Small intestine (tissue), 7 donors: ENCODE results near the gene FER. TPM values are rescaled to one million over a fixed set of nuclear protein-coding genes. Genes with fewer than 3 reads are reported as not detected.

Experiments used
- DNase-seq, 2 donors: peaks; one replicate each; pipeline versions ENCODE4 v3.0.0 to v3.0.0-alpha.2; 2013
- FAIRE-seq: peaks from 2 replicates; lab custom pipeline; 2012; peaks lifted over from hg19 to GRCh38; lab: Jason Lieb, UNC
- H3K27ac ChIP-seq, 3 donors: one replicate each; pipeline ENCODE4 v1.5.1; 2013; ENCODE audit warnings: low read length in 2 of 3, mild to moderate bottlenecking in 2 of 3, control low read depth in 1 of 3, inconsistent platforms in 1 of 3, low read depth in 1 of 3, moderate library complexity in 1 of 3
- H3K27me3 ChIP-seq, 3 donors: one replicate each; pipeline ENCODE4 v1.6.1; 2013; ENCODE audit warnings: low read length in 3 of 3, inconsistent platforms in 1 of 3; ENCODE audit not compliant: control insufficient read depth in 3 of 3, insufficient read depth in 3 of 3
- H3K36me3 ChIP-seq, 3 donors: one replicate each; pipeline ENCODE4 v1.6.1; 2013; ENCODE audit warnings: low read length in 3 of 3, inconsistent platforms in 1 of 3, low read depth in 1 of 3, mild to moderate bottlenecking in 1 of 3, moderate library complexity in 1 of 3; ENCODE audit not compliant: control insufficient read depth in 3 of 3, insufficient read depth in 2 of 3
- H3K4me1 ChIP-seq, 3 donors: one replicate each; pipeline ENCODE4 v1.6.1; 2013; ENCODE audit warnings: low read length in 2 of 3, inconsistent platforms in 1 of 3, low read depth in 1 of 3, mild to moderate bottlenecking in 1 of 3, moderate library complexity in 1 of 3; ENCODE audit not compliant: control insufficient read depth in 3 of 3, insufficient read depth in 2 of 3
- H3K4me3 ChIP-seq, 3 donors: one replicate each; pipeline ENCODE4 v1.5.1; 2013; ENCODE audit warnings: low read length in 3 of 3, control low read depth in 1 of 3, inconsistent platforms in 1 of 3, low read depth in 1 of 3, mild to moderate bottlenecking in 1 of 3, moderate library complexity in 1 of 3
- H3K9me3 ChIP-seq, 2 donors: one replicate each; pipeline ENCODE4 v1.6.1; 2013; ENCODE audit warnings: low read depth in 1 of 2, low read length in 1 of 2; ENCODE audit not compliant: control insufficient read depth in 2 of 2, insufficient read depth in 1 of 2
- WGBS, 3 donors: extraction: QIAGEN DNeasy Blood & Tissue Kit; methylation state at CpG; one replicate each; pipeline ENCODE4 v1.1.7; 2013; 5-methylcytosine and 5-hydroxymethylcytosine counted together
- polyA plus RNA-seq, 4 donors: library from polyadenylated mRNA; stranded (reverse) in 3 of 4; unstranded in 1 of 4; fragments of 200-250 nt in 3 of 4; fragments of 120-200 nt in 1 of 4; gene quantifications; one replicate each; pipeline versions ENCODE4 v1.2.1 to v1.2.3, GENCODE V29; 2013
- donor health status: healthy with polysubstance abuse.
- donor health status: control.
- donor health status: control.
- donor health status: Bipolar disorder and iron deficiency.
- donor health status: healthy.

FER gene
- polyA plus RNA-seq, 4 donors: 1.1 to 5.0 (median 2.3) TPM

DNA sequence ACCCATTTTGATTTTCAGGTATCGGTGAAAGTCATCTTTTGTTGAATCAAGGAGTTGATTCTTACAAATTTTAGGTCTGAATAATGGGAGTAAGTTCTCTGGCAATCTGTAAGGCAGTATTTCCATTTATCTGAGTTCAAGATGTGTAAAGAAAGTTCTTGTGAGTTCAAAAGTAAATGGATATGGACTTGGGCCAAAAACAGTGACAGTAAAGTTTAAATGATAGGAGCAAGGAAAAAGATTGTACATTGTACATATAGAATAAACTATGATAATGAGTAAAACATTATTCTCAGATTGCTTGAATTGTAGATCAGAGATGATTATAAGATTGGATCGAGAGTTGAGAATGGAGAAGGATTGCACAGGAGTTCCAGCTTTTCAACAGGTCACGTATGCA is 332.8 kb downstream of the FER start:
- H3K27me3 ChIP-seq: no peaks in the 10 kb centered on the region
- H3K4me3 ChIP-seq: no peak overlapping the region
- no peaks in the 10 kb centered on the region for H3K9me3 ChIP-seq
- H3K4me1 ChIP-seq: peaks cover 0 to 2% (median 0%) of the 10 kb centered on the region in 3 donors
- peak in 1 of 2 donors; percentile 65 for DNase-seq
- H3K27ac ChIP-seq: peak overlapping the region; percentile 21 to 47 (median 32)
- WGBS, 3 donors: 29 to 78% (median 64%) methylated on average over 3 of the region's 3 CpGs
- H3K36me3 ChIP-seq: no peaks in the 10 kb centered on the region
- FAIRE-seq: no peak

DNA sequence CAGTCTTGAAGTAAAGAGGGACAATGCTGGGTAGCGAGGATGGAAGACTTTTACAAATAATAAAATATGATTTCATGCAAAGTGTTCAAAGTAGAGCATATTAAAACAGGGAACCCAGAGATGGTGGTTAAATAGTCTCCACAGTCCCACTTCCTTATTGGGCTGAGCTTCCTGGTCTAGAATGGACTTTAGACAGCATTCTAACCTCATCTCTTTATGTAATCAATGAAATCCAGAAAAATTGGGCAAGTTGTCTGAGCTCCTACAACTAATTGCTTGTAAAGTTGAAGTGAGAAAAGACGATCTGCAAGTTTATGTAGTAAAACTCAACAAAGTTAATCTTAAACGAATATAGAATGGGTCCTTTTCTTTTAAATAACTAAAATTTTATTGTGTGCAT is 333.2 kb downstream of the FER start:
- Histone ChIP-seq H3K9me3 (no peaks in the 10 kb centered on the region), H3K4me1 (peaks cover 0 to 2% (median 0%) of the 10 kb centered on the region in 3 donors), H3K27me3 (no peaks in the 10 kb centered on the region), H3K36me3 (no peaks in the 10 kb centered on the region), H3K4me3 (no peak overlapping the region), H3K27ac (peak overlapping the region; percentile 21 to 47 (median 32))
- FAIRE-seq (no peak), DNase-seq (peak; percentile 70 to 77)
- 11 to 68% (median 28%) methylated on average over 3 of the region's 3 CpGs for whole genome bisulfite sequencing, 3 donors

DNA sequence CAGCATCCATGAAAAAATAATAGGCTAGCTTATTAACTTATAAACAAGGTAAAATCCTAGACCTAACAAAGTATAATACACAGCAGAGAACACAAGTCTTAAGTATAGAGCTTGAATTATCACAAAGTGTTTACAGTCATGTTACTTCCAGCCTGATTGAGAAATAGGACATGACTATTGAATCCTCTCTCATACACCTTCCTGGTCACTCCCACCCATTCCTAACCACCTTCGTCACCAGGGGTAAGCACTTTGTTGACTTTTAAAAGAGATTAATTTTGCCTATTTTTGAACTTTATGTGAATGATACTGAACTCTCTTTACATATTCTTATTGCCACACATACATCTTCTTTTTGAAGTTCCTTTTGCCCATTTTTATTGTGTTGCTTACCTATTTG is 336.2 kb downstream of the FER start:
- FAIRE-seq (no peak), DNase-seq (no peak)
- Histone ChIP-seq H3K4me1 (peaks cover 0 to 2% (median 0%) of the 10 kb centered on the region in 3 donors), H3K27ac (no peak overlapping the region), H3K4me3 (no peak overlapping the region), H3K27me3 (no peaks in the 10 kb centered on the region), H3K9me3 (no peaks in the 10 kb centered on the region), H3K36me3 (no peaks in the 10 kb centered on the region)
- 86 to 97% (median 96%) methylated on average over 1 of the region's 1 CpG for WGBS, 3 donors

DNA sequence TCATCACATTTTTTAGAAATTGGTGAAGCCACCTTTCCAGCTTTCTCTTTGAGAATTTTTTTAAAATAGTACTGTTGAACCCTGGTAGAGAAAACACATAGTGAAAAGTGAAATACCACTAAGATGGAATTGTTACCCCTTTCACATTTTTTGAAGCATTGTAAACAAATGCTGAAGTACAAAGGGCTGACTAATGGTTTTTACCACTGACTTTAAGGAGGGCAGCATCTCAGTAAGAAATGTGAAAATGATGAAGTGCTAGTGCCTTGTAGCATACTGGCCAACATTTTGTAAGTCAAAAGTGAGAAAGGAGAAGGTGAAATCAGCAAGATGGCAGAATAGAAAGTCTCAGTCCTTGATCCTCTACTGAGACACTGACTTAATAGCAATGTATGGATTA is 341.5 kb downstream of the FER start:
- DNase-seq: no peak
- no peaks in the 10 kb centered on the region for H3K4me1 ChIP-seq
- no peaks in the 10 kb centered on the region for H3K9me3 ChIP-seq
- no peaks in the 10 kb centered on the region for H3K27me3 ChIP-seq
- no peak overlapping the region for H3K4me3 ChIP-seq
- FAIRE-seq: no peak
- no peaks in the 10 kb centered on the region for H3K36me3 ChIP-seq
- H3K27ac ChIP-seq: no peak overlapping the region

DNA sequence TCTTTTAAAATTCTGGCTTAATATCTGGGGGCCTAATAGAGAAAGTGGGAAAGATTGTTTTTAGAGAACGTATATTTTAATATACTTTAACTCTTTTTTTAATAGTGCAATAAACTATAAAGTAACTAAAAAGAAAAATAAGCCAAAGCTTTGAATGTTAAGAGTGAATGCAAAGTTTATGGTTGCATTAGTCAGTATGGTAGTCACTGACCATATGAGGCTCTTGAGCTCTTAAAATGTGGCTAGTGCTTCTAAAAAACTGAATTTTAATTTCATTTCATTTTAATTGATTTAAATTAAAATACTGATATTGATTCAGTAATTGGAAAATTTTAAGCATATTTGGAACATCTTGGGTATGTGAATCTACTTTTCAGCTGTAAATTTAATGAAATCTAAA is 351.4 kb downstream of the FER start:
- no peak overlapping the region for H3K27ac ChIP-seq
- WGBS, 3 donors: 89 to 93% (median 92%) methylated on average over 1 of the region's 1 CpG
- no peaks in the 10 kb centered on the region for H3K4me1 ChIP-seq
- H3K36me3 ChIP-seq: no peaks in the 10 kb centered on the region
- FAIRE-seq (no peak), DNase-seq (no peak)
- H3K4me3 ChIP-seq: no peak overlapping the region
- H3K9me3 ChIP-seq: no peaks in the 10 kb centered on the region
- H3K27me3 ChIP-seq: no peaks in the 10 kb centered on the region

GRCh38 chr5:109100971-109101370 is 353.3 kb downstream of the FER start:
- 91 to 94% (median 94%) methylated on average over 2 of the region's 2 CpGs for WGBS, 3 donors

DNA sequence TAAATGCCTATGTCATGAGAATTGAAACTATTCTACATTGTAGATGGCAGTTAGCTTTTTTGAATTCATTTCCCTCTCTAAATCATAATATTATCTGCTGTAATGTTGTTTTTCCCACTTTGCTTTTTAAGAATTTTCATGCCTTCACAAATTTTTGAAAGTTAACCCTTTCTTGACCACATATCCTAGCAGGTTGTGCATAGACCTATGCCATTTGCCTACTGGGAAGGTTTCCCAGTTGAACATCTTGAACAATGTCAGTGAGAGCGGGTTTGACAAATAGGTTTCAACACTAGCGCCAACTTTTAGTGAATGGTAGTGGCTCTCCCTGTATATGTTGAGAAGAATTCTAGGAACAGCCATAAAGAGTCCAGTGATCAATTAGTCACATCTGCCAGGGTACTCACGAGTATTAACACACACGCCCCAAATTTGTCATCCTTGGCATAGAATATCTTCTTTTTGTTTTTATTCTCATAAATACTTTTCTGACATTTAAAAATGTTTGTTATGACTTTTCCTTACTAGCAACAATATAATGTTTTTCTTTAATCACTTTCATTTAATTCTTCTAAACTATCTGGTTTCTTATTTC is 354.5 kb downstream of the FER start:
- Histone ChIP-seq H3K27ac (no peak overlapping the region), H3K4me3 (no peak overlapping the region), H3K4me1 (peaks cover 0 to 3% (median 0%) of the 10 kb centered on the region in 3 donors), H3K9me3 (no peaks in the 10 kb centered on the region), H3K36me3 (no peaks in the 10 kb centered on the region), H3K27me3 (no peaks in the 10 kb centered on the region)
- no peak for DNase-seq
- WGBS, 3 donors: 87 to 95% (median 93%) methylated on average over 4 of the region's 4 CpGs
- FAIRE-seq: no peak

More at GRCh38 chr5:109100971-109101370, 353.3 kb downstream of the FER start:
- DNase-seq (no peak), FAIRE-seq (no peak)
- no peak overlapping the region for H3K27ac ChIP-seq
- H3K4me3 ChIP-seq: no peak overlapping the region
- no peaks in the 10 kb centered on the region for H3K27me3 ChIP-seq
- peaks cover 0 to 3% (median 0%) of the 10 kb centered on the region in 3 donors for H3K4me1 ChIP-seq
- no peaks in the 10 kb centered on the region for H3K36me3 ChIP-seq
- no peaks in the 10 kb centered on the region for H3K9me3 ChIP-seq

DNA sequence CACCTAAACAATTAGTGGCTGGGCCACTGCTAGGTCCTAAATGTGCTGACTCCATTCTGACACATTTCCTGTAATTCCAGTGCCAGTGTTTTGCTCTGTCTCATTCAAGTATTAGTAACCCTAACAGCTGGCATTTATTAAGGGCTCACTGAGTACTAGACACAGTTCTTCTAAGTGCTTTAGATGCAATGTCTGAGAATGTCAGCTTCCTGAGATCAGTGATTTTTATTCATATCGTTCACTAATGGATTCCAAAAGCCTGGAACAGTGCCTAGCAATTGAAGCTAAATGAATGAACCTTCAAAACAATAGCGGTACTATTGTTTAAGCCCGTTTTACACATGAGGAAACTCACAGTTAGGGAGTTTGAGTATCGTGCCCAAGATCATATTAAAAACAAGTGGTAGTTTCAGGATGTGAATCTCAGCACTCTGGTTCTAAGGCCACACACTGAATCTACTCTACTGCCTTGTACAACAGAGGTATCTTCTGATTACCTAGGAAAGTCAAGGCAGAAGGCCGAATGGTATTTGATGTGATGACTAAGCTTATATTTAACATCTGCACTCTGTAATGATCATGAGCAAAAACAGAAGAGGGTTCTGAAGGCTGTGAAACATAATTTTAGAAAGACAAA is 358.1 kb downstream of the FER start:
- no peaks in the 10 kb centered on the region for H3K36me3 ChIP-seq
- peaks cover 0 to 3% (median 0%) of the 10 kb centered on the region in 3 donors for H3K4me1 ChIP-seq
- H3K27ac ChIP-seq: no peak overlapping the region
- H3K9me3 ChIP-seq: no peaks in the 10 kb centered on the region
- H3K4me3 ChIP-seq: no peak overlapping the region
- 50 to 85% (median 76%) methylated on average over 5 of the region's 5 CpGs for WGBS, 3 donors
- DNase-seq: no peak
- no peaks in the 10 kb centered on the region for H3K27me3 ChIP-seq
- FAIRE-seq: no peak
